CD4-positive, alpha-beta T cell treated with Interleukin-6 for 4 hours (primary cell): ENCODE results near the gene TMEM170A.
"Not testable (repeated sequence)": the region's sequence is repeated elsewhere in the genome, so short reads cannot be mapped to it uniquely, and the experiment has no call there.

ENCODE experiments used
- DNase-seq: peaks from one replicate; pipeline ENCODE4 v3.0.0-alpha.2; 2020; ENCODE audit warnings: mixed read lengths

TMEM170A gene

GRCh38 chr16:75479421-75479990 lies 15.0 kb upstream of the TMEM170A start:
- DNase-seq, result no peak

DNA sequence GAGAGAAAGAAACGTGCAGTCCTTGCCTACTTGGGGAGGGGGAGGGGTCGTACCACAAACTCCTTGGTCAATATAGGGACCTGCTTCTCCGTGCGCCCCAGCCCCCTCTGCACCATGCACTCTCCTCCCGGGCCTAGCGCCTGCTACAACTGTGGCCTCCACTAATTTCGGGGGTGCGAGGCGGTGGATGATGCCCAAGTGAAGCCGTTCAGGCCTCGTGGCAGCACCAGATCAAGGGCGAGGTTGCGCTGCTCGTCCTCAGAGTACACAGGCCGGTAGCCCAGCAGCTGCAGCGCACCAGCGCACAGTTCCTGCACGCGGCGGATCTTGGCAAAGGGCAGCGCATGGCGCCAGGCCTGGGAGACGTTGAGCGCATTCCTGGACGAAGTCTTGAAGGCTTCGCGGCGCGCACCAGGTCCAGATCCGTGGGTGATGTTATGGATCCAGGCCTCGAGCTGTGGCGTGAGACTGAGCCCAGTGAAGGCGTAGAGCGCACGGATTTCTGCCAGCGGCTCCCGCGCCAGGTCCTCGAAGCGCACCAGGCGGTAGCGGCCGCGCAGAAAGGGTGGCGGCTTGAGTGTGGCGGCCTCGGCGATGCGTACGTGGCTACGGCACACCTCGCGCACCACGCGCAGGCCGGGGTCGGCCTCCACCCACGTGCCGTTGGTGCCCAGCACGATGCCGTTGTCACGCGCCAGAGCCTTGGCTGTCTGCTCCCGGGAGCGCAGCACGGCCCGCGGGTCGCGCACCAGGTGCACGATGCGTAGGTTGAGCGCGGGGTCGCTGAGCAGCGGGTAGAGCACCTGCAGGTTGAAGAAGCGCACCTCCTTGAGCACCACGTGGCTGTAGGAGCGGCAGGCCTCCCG lies 14.2 kb upstream of the TMEM170A start:
- DNase-seq, result no peak

DNA sequence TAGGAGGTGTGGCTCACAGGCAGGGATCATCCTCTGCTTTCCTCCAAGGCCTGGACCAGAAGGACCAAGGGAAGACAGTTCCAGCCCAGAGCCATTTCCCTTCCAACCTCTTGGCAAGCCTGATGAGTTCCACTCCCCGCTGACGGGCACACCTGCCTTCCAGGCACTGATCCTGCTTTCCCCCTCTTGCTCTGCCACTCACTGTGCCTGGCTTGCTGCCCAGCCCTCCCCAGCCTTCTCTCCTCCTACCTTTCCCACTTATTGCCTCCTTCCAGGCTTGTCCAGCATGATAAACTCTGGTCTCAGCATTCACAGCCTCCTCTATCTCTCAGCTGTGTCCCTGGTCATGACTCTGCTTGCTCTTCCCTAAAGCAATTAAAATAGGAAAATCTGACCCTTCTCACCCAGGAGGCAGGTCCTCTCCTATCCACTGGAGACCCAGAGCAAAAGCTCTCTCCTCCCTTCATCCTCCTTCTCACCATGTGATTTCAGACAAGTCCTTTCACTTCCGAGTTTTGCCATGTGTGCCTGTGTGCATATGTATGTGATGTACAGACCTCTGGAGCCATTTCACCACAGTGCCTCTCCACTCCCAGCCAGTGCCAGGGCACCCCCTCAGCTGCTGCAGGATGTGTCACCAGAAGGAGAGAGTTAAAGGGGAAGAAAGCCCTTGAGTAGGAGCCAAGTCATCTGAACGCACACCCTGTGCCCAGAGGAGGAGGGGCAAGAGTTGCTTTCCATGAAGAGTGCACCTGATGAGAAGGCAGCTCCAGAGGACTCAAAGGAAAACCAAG lies 13.4 kb upstream of the TMEM170A start:
- DNase-seq, result no peak

GRCh38 chr16:75476817-75477216 lies 12.3 kb upstream of the TMEM170A start:
- no peak for DNase-seq

GRCh38 chr16:75475420-75475847 lies 10.9 kb upstream of the TMEM170A start:
- no peak for DNase-seq

DNA sequence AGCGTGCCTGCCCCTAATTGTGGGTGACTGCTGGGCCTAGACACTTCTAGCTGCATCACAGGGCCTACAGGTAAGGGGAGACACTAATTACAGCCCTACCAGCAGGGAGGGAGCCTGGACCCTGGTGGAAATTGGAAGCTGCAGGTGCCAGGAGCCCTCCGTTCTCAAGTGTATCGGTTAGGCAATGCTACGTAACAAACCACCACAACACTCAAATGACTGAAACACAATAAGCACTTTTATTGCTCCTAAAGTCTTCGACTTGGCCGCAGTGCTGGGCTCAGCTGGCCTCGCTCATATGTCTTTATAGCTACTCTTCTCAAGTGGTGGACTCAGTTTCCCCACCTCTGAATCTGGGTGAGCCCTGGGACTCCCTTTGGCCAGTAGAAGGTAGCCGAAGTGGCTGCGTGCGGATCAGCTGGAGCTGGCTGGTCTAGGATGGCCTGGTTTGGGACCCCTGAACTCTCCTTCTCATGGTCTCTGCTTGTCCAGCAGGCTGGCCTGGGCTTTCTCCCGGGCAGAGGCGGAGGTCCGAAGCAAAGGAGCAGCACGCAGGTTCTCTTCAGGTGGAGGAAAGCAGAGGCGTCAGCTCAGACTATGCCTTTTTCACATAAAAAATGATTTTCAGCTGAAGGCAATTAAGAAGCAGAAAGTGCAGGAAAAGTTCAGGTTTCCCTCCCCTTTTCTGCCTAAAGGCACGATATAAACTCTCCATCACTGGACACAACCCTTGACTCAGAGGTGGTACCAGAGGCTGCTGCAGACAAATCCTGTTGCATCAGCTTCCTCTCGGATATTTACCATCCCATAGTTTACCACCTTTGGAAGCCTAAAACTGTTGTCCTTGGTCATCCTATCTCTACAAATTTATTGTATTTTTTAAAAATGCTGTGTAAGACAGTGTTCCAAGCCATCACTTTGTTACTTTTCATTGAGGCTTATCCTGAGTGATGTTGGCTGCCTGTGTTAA lies 8.7 kb upstream of the TMEM170A start:
- DNase-seq, result no peak

GRCh38 chr16:75471723-75472633 lies 7.5 kb upstream of the TMEM170A start:
- DNase-seq, result peak; percentile 56

- no peak for DNase-seq
Measured at GRCh38 chr16:75466760-75467159, 2.3 kb upstream of the TMEM170A start.

DNA sequence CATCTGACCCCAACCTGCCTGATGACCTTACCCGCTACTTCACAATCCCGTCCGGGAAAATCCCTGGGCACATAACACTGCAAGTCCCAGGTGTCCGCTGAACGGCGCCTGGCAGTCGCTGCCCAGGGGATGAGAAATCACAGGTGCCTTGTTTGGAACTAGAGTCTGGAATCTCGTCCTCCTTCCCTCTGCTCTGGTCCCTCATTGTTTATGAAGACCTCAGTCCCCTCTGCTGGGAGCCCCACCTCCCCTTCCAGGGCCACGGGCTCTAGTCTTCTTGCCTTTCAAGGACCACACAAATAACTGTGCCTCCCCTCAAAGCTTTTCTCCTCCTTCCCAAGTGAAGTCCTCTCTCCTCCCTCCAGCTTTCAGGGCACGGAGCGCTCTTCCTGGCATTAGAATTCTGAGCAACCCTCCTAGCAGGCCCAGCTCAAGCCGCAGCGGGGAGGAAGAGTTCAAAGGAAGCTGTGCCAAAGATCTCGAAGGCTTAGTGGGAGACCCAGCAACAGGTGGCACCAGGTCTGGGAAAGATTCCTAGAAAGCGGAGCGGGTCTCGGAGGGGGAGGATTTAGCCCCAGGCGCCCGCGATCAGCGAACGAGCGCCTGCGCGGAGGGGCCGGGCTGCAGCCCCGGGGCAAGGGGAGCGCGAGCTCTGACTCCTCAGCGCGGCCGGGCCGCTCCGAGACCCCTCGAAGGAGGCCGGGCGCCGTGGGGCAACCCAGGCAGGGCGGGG lies 934 bp downstream of the TMEM170A start:
- DNase-seq, result not testable (repeated sequence)

DNA sequence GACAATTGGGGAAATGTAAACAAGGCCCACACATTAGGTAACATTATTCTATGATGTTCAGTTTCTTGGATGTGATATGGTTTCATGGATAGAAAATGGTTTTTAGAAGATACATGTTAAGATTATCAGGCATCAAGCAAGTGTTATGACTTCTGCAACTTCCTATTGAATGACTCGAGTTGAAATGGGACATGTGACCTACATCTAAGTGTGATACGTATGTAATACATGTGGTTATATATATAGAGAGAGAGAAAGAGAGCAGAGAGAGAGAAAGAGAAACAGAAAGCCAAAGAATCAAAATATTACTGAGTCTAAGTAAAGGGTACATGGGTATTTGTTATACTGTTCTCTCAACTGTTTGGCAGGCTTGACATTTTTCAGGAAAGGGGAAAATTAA lies 1.7 kb downstream of the TMEM170A start:
- no peak for DNase-seq

- DNase-seq, result no peak
Measured at GRCh38 chr16:75461575-75461974, 2.9 kb downstream of the TMEM170A start.

DNA sequence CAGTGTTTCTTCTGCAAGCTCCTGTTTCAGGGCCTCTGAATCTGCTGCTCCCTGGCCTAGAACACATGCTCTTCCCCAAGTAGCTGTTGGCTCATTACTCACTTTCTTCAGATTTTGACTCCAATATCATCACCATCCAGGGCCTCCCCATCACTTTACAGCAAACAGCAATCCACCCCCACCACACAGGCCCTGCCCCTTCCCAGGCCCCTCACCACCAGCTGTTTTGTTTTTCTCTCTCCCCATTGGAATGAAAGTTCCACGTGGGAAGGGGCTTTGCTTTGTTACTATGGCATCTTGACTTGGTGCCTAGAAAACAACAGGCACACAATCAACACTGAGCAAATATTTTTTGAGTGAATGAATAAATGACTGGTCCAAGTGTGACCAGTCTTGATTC lies 4.0 kb downstream of the TMEM170A start:
- DNase-seq, result no peak

- no peak for DNase-seq
Measured at GRCh38 chr16:75459691-75460090, 4.8 kb downstream of the TMEM170A start.

GRCh38 chr16:75458439-75458838 lies 6.0 kb downstream of the TMEM170A start:
- DNase-seq, result no peak

DNA sequence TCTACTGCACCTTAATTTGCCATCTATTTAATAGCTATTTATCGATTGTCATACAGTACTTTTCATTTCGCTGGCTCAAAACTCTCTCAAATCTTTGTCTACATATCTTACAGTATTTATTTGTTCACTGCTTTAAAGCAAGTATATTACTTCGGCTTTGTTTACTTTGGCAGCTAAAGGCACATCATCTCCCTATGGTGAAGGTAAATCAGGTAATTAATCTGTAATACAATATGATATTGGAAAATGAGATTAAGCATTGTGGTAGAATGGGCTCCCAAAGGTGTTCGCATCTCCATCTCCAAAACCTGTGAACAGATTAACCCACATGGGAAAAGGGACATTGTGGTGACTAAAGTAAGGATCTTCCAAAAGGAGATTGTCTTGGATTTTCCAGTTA lies 6.5 kb downstream of the TMEM170A start:
- no peak for DNase-seq

DNA sequence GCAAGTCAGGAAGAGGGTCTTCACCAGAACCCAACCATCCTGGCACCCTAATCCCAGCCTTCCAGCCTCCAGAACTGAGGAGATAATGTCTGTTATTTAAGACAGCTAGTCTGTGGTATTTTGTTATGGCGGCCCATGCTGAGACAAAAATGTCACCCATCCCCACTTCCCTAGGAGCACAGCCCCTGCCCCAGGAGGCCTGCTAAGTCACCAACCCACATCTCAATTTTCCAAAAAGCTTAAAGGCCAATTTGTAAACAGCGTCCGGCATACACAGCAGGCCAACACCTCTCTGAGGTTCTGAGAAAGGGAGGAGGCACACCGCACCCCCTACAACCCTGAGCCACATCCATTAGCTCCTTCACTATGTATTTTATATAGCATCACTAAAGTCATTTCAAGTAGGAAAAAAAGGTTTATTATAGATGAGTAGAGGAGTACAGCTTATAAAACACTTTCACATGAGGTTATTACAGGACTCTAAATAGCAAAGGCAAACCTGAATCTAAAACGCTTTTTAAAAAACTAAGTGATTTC lies 6.9 kb downstream of the TMEM170A start:
- DNase-seq, result no peak

DNA sequence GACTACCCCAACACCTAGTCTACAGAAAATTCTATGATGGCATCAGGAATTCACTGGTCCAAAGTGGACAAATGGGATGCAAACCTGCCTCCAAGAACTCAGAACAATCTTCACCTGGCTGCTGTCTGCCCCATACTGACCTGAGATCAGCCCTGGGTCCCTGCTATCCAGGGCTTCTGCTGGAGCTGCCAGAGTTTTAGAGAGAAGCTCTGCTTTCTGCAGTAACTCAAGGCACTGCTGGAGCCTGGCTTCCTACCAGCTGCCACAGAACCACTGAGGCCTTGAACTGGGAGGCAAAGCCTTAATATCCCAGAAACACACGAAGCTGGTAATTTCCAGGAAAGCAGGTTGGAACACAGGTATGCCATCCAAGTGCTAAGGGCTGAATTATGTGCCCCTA lies 7.5 kb downstream of the TMEM170A start:
- no peak for DNase-seq

DNA sequence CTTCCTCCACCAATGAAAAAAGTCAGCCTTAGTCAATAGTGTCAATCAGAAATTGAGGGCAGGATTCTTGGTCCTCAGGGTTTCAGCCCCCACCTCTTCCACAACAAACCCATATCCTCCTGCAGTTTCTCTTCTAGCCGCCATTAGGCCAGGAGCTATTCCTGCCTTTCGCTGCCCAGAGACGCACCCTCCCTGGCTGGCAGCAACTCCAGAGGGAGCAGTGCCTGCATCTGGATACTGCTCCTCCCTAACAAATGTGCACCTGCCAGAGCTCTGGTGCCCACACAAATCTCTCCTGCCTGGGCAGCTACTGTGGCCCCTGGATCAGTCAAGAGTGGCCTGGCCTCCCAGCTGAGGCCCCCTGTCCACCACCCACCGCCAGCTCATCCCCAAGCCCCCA lies 8.0 kb downstream of the TMEM170A start:
- not testable (repeated sequence) for DNase-seq

GRCh38 chr16:75455677-75456076 lies 8.8 kb downstream of the TMEM170A start:
- DNase-seq, result no peak

DNA sequence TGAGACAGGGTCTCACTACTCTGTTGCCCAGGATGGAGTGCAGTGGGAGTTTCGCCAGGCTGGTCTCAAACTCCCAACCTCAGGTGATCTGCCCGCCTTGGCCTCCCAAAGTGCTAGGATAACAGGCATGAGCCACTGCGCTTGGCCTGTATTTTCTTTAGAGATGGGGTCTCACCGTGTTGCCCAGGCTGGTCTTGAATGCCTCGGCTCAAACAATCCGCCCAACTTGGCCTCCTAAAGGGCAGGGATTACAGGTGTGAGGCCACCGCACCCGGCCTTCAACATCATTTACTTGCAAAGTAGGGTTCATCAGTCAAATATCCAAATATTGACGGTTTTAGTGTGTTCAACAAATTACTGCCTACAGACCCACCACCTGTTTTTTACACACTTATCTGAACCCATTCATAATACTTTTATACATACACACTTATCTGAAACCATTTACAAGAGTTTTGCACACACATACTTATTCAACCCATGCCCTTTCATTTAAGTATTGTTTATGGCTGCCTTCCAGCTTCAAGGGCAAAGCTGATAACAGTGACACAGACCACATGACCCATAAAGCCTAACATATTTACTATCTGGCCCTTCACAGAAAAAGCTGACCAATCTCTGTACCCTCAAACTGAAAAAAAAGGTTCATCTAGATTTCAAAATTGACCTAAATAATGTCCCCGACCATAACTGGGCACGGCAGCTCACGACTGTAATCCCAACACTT lies 11.9 kb downstream of the TMEM170A start:
- no peak for DNase-seq
